Mesothelial cell of epicardium (in vitro differentiated cells): ENCODE data around the gene MYO1C. TPM values are rescaled to one million over a fixed set of nuclear protein-coding genes. Genes with fewer than 3 reads are reported as not detected.
"Not testable (repeated sequence)": the region's sequence is repeated elsewhere in the genome, so short reads cannot be mapped to it uniquely, and the experiment has no call there.

Experiments used
- DNase-seq, 2 experiments: peaks; one replicate each; pipeline ENCODE4 v3.0.0; 2021; ENCODE audit warnings: low spot score in 2 of 2; ENCODE audit not compliant: unreplicated experiment in 2 of 2
- H3K27ac Mint-ChIP-seq: 2 replicates; pipeline ENCODE4 v1.8.0; 2021; ENCODE audit warnings: mixed read lengths
- H3K27me3 Mint-ChIP-seq: 2 replicates; pipeline ENCODE4 v1.8.0; 2021; ENCODE audit warnings: low read depth, mixed read lengths
- H3K36me3 Mint-ChIP-seq: 2 replicates; pipeline ENCODE4 v1.8.0; 2021; ENCODE audit warnings: mixed read lengths
- H3K4me1 Mint-ChIP-seq: 2 replicates; pipeline ENCODE4 v1.8.0; 2021; ENCODE audit warnings: mixed read lengths
- H3K4me3 Mint-ChIP-seq: 2 replicates; pipeline ENCODE4 v1.8.0; 2021; ENCODE audit warnings: mild to moderate bottlenecking, moderate library complexity, mixed read lengths
- H3K9me3 Mint-ChIP-seq: 2 replicates; pipeline ENCODE4 v1.8.0; 2021; ENCODE audit warnings: mixed read lengths
- CTCF ChIP-seq: fragments of 200-600 bp; sonication (generic); IDR thresholded peaks from one replicate; pipeline ENCODE4 v1.5.0; 2021; ENCODE audit warnings: antibody characterized with exemption; ENCODE audit not compliant: unreplicated experiment
- total RNA-seq: library from RNA; stranded (reverse); gene quantifications from 3 replicates; pipeline ENCODE4 v1.2.1, GENCODE V29; 2021

Gene MYO1C
- total RNA-seq, 1 donor from 2014 or later = 149 TPM

DNA sequence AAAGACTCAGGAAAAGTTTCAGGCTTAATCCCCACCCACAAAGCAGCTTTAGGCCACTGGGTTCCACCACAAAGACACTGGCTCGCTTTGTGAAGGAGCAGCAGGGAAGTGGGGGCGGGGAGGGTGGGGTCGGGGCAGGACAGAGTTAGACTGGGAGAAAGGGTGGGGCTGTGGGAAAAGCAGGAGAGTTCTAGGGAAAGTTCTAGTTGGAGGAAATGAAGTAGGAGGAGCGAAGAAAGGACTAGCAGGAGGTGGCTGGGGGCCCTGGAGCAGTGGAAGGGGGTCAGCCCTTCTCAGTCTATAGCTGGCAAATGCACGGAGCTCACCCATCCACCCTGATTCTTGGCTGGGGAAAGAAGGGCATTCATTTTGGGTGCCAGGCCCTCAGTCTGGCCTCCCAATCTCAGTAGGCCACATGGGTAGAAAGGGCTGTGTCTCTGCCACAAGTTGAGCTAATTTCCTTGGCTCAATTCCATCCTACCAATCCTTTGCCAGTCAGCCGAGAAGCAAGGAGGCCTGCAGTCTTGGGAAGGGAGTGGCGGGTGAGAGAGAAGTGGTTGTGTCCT, 19.4 kb upstream of the MYO1C start:
- H3K4me3 Mint-ChIP-seq = no peak overlapping the region
- no peak overlapping the region for H3K27ac Mint-ChIP-seq
- no peaks in the 10 kb centered on the region for H3K27me3 Mint-ChIP-seq
- peaks cover 8% of the 10 kb centered on the region for H3K4me1 Mint-ChIP-seq
- peaks cover 5% of the 10 kb centered on the region for H3K36me3 Mint-ChIP-seq
- no peak for DNase-seq
- no peak for TF ChIP-seq CTCF
- no peaks in the 10 kb centered on the region for H3K9me3 Mint-ChIP-seq

DNA sequence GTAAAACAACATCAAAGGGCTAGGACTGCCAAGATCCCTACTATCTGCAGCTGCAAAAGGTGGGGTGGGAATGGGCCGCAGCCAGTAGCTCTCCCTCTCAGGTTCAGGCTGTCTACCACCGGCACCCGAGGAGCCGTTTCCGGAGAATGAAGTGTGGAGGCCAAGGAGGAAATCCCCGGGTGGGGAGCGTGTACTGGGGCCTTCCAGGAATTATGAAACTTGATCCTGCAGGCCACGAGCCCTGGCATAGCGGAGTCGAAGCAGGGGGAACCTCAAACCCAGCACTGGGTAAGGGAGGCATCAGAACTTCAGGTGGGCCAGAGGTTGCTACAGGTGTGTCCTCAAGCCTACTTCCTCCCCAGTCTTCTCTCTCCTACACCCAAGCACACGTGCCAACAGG, 18.8 kb upstream of the MYO1C start:
- Mint-ChIP-seq H3K4me1 (peaks cover 8% of the 10 kb centered on the region), H3K27ac (no peak overlapping the region), H3K9me3 (no peaks in the 10 kb centered on the region), H3K27me3 (no peaks in the 10 kb centered on the region), H3K4me3 (no peak overlapping the region), H3K36me3 (peaks cover 5% of the 10 kb centered on the region)
- no peak for TF ChIP-seq CTCF
- no peak for DNase-seq

- no peaks in the 10 kb centered on the region for H3K9me3 Mint-ChIP-seq
- no peak for TF ChIP-seq CTCF
- no peak for DNase-seq
- no peaks in the 10 kb centered on the region for H3K4me1 Mint-ChIP-seq
- H3K27me3 Mint-ChIP-seq = no peaks in the 10 kb centered on the region
- peaks cover 5% of the 10 kb centered on the region for H3K36me3 Mint-ChIP-seq
- H3K4me3 Mint-ChIP-seq = no peak overlapping the region
- no peak overlapping the region for H3K27ac Mint-ChIP-seq
These were observed 16.9 kb upstream of the MYO1C start for GRCh38 chr17:1509290-1509881.

DNA sequence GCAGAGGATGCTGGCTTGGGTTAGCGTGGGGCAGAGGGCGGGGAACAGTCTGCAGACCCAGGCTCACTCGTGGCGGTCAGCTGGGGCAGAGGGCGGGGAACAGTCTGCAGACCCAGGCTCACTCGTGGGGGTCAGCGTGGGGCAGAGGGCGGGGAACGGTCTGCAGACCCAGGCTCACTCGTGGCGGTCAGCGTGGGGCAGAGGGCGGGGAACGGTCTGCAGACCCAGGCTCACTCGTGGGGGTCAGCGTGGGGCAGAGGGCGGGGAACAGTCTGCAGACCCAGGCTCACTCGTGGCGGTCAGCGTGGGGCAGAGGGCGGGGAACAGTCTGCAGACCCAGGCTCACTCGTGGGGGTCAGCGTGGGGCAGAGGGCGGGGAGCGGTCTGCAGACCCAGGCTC, 16.2 kb upstream of the MYO1C start:
- H3K9me3 Mint-ChIP-seq, H3K4me3 Mint-ChIP-seq, H3K27me3 Mint-ChIP-seq, H3K27ac Mint-ChIP-seq, H3K36me3 Mint-ChIP-seq, H3K4me1 Mint-ChIP-seq, DNase-seq: not testable (repeated sequence)

- Mint-ChIP-seq H3K27me3 (no peaks in the 10 kb centered on the region), H3K36me3 (peaks cover 5% of the 10 kb centered on the region), H3K4me3 (no peak overlapping the region), H3K4me1 (no peaks in the 10 kb centered on the region), H3K9me3 (no peaks in the 10 kb centered on the region), H3K27ac (no peak overlapping the region)
- no peak for TF ChIP-seq CTCF
- no peak for DNase-seq
These were observed 14.3 kb upstream of the MYO1C start for GRCh38 chr17:1506649-1507267.

DNA sequence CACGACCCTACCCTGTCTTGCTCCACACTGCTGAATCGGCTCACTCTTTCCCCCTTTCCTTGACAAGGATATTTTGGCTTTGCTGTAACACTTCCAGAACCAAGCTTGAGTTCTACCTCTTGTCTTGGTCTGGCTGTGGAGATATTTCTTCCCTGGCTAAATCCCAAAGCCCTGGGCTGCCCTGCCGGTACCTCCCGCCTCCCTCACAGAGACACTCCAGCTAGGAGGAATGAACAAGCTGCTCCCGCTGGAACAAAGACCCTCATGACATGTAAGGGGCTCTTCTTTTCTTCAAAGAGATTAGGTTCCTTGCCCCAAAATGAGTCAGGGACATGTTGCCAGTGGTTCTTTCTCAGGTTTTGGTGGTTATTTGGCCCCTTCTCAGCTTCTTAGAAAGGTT, 13.1 kb upstream of the MYO1C start:
- Mint-ChIP-seq H3K27ac (no peak overlapping the region), H3K9me3 (no peaks in the 10 kb centered on the region), H3K4me1 (no peaks in the 10 kb centered on the region), H3K27me3 (no peaks in the 10 kb centered on the region), H3K4me3 (no peak overlapping the region), H3K36me3 (peaks cover 5% of the 10 kb centered on the region)
- no peak for DNase-seq
- TF ChIP-seq CTCF = no peak
